ENCODE data around the gene DHRS2. TPM values are rescaled to one million over a fixed set of nuclear protein-coding genes. Genes with fewer than 3 reads are reported as not detected.

DHRS2 gene
- total and polyA plus RNA-seq, 2 of the 13 experiments (the other 11 are each of a cell fraction or from before 2014, with no cell fraction given), result 1,621 to 3,021 TPM

GRCh38 chr14:23645504-23645811 is 9.3 kb downstream of the DHRS2 start (continued):
- TF ChIP-seq RAD21 (CRISPR knock-in tag; IDR thresholded peaks at IDR 0.05), result peak; percentile 53; the same call in 1 of the 2 replicates
- no peak for TF ChIP-seq ZNF207 (IDR thresholded peaks at IDR 0.05; ENCODE audit: borderline replicate concordance)
- TF ChIP-seq RBM39 (IDR thresholded peaks at IDR 0.05; ENCODE audit: low read depth, low read length, poor library complexity, severe bottlenecking), result peak; percentile 7
- peak; percentile 32 for TF ChIP-seq YY1 (IDR thresholded peaks at IDR 0.05; ENCODE audit: insufficient read depth, insufficient replicate concordance, low read depth, low read length)
- TF ChIP-seq ZBTB49 (CRISPR knock-in tag; IDR thresholded peaks at IDR 0.05; ENCODE audit: borderline replicate concordance), result peak; percentile 42; the same call in 1 of the 2 replicates
- TF ChIP-seq FOXO1 (CRISPR knock-in tag; IDR thresholded peaks at IDR 0.05), result no peak
- TF ChIP-seq PCBP2 (optimal IDR thresholded peaks at IDR 0.05; ENCODE audit: low read depth, low read length, poor library complexity, severe bottlenecking), result peak; percentile 5

- no peak for FAIRE-seq
- POLR2A ChIA-PET, result interaction anchor here (0.8 to 7.1 kb wide), 20 partner anchors 10 to 448 kb away, joined by 3 to 173 read pairs (median 8); partner anchors contain the start of genes DHRS2 and PCK2
- TF ChIP-seq TCF7L2 (IDR thresholded peaks at IDR 0.05; ENCODE audit: low read depth, low read length), result no peak
- no peak for TF ChIP-seq TSC22D2 (CRISPR knock-in tag; IDR thresholded peaks at IDR 0.05; ENCODE audit: borderline replicate concordance)
- TF ChIP-seq SMARCC2 (IDR thresholded peaks at IDR 0.05), result no peak
- peak; percentile 10; the same call in 1 of the 2 replicates for TF ChIP-seq MED1 (CRISPR knock-in tag; IDR thresholded peaks at IDR 0.05)
- no peak for TF ChIP-seq MAFF (IDR thresholded peaks at IDR 0.05; ENCODE audit: low read depth, low read length)
- no peak; the same call in none of the 2 replicates for TF ChIP-seq POLR2AphosphoS5 (IDR thresholded peaks at IDR 0.05; ENCODE audit: low read depth, low read length)
- no peak for TF ChIP-seq ZNF850 (CRISPR knock-in tag; conservative IDR thresholded peaks at IDR 0.05)
- no peak for TF ChIP-seq ZMAT5 (CRISPR knock-in tag; IDR thresholded peaks at IDR 0.05; ENCODE audit: borderline replicate concordance, low read depth)
- peak; percentile 59; the same call in 1 of the 2 replicates for TF ChIP-seq ZNF740 (CRISPR knock-in tag; IDR thresholded peaks at IDR 0.05)
Measured at GRCh38 chr14:23645812-23646647, 9.9 kb downstream of the DHRS2 start.

More at GRCh38 chr14:23645812-23646647, 9.9 kb downstream of the DHRS2 start:
- 0 out of 3 replicates have a peak, but pooled peaks have one; percentile 0 for ATAC-seq
- no peak overlapping the region for H3K4me2 ChIP-seq (ENCODE audit: low read depth, low read length)
- no peaks in the 10 kb centered on the region for H3K79me2 ChIP-seq (ENCODE audit: insufficient read depth, low read length)
- H3K27ac ChIP-seq (ENCODE audit: extremely low read length, insufficient read depth, low read length), result peak overlapping the region; percentile 3
- intact Hi-C loops (cut with micrococcal nuclease; ENCODE audit: unreplicated experiment), result no loop called here
- peaks cover 48% of the 10 kb centered on the region for H4K20me1 ChIP-seq (ENCODE audit: insufficient read depth, low read length)
- in situ Hi-C loops (cut with HindIII; ENCODE audit: extremely low pct_ligation_motif_present, low pct_unique_long_range_greater_than_20kb), result no loop called here
- no peak overlapping the region for H3K4me3 ChIP-seq (replicated peaks in 1 of 3; ENCODE audit: insufficient read depth in 1 of 3, low read depth in 2 of 3, low read length in 3 of 3)
- H3K36me3 ChIP-seq (replicated peaks in 1 of 2; ENCODE audit: control insufficient read depth in 1 of 2, insufficient read depth in 2 of 2, low read length in 2 of 2), result peaks cover 33 to 41% of the 10 kb centered on the region in 2 experiments
- WGBS (ENCODE audit: low lambda C conversion rate), result 53% methylated on average over 9 of the region's 9 CpGs
- H3K9ac ChIP-seq (ENCODE audit: insufficient read depth, low read depth, low read length), result no peak overlapping the region
- CTCF ChIA-PET (ENCODE audit: low intra/inter-chr PET ratio, low total read pairs), result no interaction called here
- BruUV-seq (replicated peaks), result no TSS peak
- peak; percentile 74 for DNase-seq (ENCODE audit: low spot score)
- peaks cover 0 to 15% of the 10 kb centered on the region in 2 experiments; a peak in 1 of 5 replicates for H3K27me3 ChIP-seq (ENCODE audit: control insufficient read depth in 1 of 2, insufficient read depth in 2 of 2, low read length in 2 of 2)
- peaks cover 35% of the 10 kb centered on the region for H3K4me1 ChIP-seq (ENCODE audit: insufficient read depth, low read length)
- no peak overlapping the region for H2AFZ ChIP-seq (ENCODE audit: low read length)
- no peaks in the 10 kb centered on the region for H3K9me3 ChIP-seq (ENCODE audit: low read length)

All from HepG2 (cell line).